NB4 (cell line): Measurements from ENCODE around the gene IMMP2L.

Experiments
- DNase-seq: peaks from one replicate; pipeline ENCODE4 v3.0.0; 2010; ENCODE audit warnings: low read depth
- H3K4me3 ChIP-seq: one replicate; pipeline ENCODE4 v1.5.1; 2011; ENCODE audit warnings: mild to moderate bottlenecking, low read depth, low read length, moderate library complexity
- MYC ChIP-seq: IDR thresholded peaks from 2 replicates; pipeline ENCODE4 v1.6.1; 2011; ENCODE audit warnings: low read depth, low read length
- POLR2A ChIP-seq: IDR thresholded peaks from 2 replicates; pipeline ENCODE4 v1.6.1; 2011; ENCODE audit warnings: mild to moderate bottlenecking; ENCODE audit not compliant: insufficient read length; ENCODE audit errors: extremely low read depth
- TF ChIP-seq, protein P1 (sequence below): IDR thresholded peaks from 2 replicates; pipeline ENCODE4 v1.6.1; 2011; ENCODE audit warnings: low read depth, low read length
- TF ChIP-seq, protein P2 (sequence below): IDR thresholded peaks from one replicate; pipeline ENCODE4 v1.5.1; 2012; ENCODE audit warnings: low read depth, low read length

Gene IMMP2L

DNA sequence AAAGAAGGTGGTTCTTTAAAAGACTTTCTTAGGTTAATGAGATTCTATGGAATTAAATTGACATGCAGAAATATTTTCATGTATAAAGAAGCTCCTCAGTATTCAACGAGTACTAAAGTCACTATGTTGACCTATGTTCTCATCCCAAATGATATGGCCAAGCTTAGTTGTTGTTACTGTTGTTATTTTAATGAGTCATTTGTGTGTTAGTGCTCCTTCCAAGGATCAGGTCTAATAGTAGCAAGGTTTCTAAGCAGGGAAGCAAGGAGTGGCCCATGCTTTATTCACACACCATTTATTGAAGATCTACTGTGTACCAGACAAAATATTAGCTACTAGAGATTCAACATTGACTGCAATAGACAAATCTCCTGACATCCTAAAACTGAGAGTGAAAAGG is 429.5 kb downstream of the IMMP2L start:
- no peak overlapping the region for H3K4me3 ChIP-seq
- no peak for DNase-seq
- TF ChIP-seq POLR2A, result no peak
- no peak for TF ChIP-seq MYC
- TF ChIP-seq, protein P1, sequence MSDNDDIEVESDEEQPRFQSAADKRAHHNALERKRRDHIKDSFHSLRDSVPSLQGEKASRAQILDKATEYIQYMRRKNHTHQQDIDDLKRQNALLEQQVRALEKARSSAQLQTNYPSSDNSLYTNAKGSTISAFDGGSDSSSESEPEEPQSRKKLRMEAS, result no peak
- TF ChIP-seq, protein P2, sequence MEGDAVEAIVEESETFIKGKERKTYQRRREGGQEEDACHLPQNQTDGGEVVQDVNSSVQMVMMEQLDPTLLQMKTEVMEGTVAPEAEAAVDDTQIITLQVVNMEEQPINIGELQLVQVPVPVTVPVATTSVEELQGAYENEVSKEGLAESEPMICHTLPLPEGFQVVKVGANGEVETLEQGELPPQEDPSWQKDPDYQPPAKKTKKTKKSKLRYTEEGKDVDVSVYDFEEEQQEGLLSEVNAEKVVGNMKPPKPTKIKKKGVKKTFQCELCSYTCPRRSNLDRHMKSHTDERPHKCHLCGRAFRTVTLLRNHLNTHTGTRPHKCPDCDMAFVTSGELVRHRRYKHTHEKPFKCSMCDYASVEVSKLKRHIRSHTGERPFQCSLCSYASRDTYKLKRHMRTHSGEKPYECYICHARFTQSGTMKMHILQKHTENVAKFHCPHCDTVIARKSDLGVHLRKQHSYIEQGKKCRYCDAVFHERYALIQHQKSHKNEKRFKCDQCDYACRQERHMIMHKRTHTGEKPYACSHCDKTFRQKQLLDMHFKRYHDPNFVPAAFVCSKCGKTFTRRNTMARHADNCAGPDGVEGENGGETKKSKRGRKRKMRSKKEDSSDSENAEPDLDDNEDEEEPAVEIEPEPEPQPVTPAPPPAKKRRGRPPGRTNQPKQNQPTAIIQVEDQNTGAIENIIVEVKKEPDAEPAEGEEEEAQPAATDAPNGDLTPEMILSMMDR, result no peak

DNA sequence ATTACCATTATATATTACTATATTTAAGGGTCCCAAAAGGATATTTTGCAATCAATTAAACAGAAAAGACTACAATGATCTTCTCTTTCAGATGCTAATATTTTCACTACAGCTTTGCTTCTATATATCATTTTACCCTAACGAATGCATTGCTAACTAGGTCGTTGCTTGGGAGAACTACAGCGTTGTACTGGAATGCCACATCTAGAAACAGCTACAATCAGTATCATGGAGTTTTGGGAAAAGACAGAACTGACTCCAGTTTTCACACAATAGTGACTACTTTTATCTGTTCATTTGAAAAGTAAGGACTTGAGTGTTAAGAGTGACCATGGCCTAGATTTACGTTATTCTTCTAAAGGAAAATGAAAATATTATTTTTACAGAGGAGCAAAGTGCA is 432.9 kb downstream of the IMMP2L start:
- H3K4me3 ChIP-seq, result no peak overlapping the region
- TF ChIP-seq, protein P2, result no peak
- no peak for TF ChIP-seq POLR2A
- no peak for DNase-seq

DNA sequence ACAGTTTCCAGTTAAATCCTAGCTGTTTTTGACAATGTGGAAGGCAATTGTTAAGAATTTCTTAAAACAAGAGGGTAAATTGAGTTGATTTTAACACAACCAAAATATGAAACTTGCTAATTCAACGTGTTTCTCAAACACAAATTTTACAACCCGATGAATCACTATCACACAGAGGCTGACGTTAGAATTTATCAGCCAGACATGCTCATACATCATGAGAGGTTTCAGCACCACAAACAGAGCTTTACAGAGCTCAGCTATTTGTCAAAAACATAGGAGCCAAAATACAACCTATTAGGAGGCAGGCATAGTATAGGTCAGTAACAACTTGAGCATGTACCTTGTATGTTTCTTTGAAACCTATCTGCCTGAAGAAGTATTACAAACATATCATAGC is 435.3 kb downstream of the IMMP2L start:
- H3K4me3 ChIP-seq, result no peak overlapping the region
- TF ChIP-seq POLR2A (no peak), MYC (no peak)
- TF ChIP-seq, protein P2, result no peak
- TF ChIP-seq, protein P1, result no peak
- DNase-seq, result peak; percentile 8

DNA sequence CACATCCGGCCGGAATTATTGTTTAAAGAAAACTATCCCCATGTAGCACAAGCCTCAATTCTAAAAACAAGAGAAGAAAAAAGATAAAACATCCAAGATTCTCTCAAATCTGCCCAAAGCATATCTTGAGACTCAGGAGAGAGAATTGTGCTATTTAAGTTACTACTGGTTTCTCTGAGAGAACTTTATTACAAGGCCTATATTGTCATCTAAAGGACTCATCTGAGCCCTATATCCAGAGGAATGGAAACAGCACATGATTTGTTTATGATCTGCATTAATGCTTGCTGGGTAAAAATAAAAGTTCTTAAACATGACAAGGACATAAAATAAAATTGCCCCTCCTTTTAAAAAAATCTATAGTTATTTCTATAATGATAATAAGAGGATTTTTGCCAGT is 446.3 kb downstream of the IMMP2L start:
- DNase-seq, result no peak
- no peak for TF ChIP-seq MYC
- TF ChIP-seq, protein P2, result no peak
- no peak for TF ChIP-seq POLR2A
- TF ChIP-seq, protein P1, result no peak
- no peak overlapping the region for H3K4me3 ChIP-seq

DNA sequence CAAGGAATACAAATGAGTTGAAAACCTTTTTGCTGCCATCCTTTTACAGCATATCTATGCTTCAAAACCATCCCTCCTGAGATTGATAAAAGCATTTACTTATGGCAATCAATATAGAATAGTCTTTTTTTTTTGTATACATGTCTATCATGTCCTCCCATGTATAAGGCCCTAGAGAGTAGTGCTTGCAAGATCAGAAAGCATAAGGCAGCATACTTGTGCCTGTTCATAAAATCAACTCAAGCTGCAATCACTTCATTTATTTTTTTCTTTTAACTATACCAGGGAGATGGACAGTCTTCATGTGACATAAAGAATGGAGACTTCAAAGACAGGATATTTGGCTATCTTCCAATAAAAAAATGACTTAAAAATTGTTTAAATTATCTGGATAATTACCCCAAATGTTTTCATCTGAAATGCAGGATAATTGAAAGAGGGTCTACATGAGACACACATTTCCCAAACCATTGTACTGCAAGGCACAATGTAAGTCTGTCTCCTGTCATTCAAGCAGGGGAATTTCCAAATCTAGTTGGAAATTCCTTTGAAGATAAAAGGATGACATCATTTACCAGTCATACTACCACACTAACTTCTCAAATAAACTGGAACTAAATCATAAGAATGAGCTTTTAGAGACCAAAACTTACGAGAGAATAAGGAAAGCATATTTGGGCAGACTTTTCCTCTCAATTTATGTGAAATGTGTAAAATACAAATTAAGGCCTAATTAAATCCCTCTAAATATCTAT is 448.9 kb downstream of the IMMP2L start:
- H3K4me3 ChIP-seq, result no peak overlapping the region
- DNase-seq, result no peak
- TF ChIP-seq POLR2A (no peak), MYC (no peak)
- TF ChIP-seq, protein P1, result no peak
- TF ChIP-seq, protein P2, result no peak

DNA sequence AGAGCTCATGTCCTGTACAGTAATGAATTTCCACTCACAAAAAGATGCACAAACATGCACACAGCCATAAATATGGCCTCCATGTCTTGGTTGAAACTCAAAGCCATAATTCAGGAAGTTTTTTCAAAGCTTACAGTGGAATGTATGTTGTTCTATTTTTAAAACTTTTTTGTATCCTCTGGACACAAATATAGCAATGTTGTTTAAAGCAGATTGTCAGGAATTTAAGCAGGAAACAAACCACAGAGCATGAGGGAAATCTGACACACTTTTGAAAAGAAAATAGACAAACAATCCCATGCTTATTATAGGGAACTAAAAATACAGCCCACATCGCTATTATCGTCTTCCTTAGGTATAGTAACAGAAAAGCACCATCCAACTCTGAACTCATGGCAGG is 449.9 kb downstream of the IMMP2L start:
- no peak overlapping the region for H3K4me3 ChIP-seq
- no peak for DNase-seq
- TF ChIP-seq, protein P2, result no peak
- TF ChIP-seq MYC (no peak), POLR2A (no peak)
- TF ChIP-seq, protein P1, result no peak
